ENCODE results near the gene CTIF.
"Not testable (repeated sequence)": the region's sequence is repeated elsewhere in the genome, so short reads cannot be mapped to it uniquely, and the experiment has no call there.

The CTIF gene

DNA sequence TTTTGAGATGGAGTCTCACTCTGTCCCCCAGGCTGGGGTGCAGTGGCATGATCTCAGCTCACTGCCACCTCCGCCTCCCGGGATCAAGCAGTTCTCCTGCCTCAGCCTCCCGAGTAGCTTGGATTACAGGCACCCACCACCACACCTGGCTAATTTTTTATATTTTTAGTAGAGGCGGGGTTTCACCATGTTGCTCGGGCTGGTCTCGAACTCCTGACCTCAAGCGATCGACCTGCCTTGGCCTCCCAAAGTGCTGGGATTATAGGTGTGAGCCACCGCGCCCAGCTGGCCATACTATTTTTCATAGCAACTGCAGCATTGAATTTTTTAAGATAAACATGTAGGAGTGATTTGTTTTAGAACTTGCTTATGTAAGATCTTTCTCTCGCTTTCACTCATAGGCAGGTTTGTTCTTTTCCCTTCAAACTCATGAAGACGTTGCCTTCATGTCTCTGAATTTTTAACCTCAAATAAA, 273.2 kb downstream of the CTIF start:
- DNase-seq: not testable (repeated sequence)

DNA sequence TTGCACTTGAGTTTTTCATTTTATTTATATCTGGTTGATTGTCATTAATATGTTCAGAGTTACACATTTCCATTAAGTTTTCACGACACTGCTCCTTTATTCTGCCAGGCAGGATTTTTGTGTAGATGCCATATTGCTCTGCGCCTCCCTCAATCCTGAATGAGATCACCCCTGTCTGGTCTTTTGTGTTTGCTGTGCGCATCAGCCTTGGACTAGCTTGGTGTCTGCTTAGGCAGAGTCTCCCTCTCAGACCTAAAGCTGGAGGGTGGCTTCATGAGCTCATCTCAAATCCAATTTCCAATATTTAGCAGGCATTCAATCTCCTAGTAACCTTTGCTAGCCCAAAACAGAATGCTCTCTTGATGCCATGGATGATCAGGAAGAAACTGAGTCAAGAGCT, 274.5 kb downstream of the CTIF start:
- no peak for DNase-seq

DNA sequence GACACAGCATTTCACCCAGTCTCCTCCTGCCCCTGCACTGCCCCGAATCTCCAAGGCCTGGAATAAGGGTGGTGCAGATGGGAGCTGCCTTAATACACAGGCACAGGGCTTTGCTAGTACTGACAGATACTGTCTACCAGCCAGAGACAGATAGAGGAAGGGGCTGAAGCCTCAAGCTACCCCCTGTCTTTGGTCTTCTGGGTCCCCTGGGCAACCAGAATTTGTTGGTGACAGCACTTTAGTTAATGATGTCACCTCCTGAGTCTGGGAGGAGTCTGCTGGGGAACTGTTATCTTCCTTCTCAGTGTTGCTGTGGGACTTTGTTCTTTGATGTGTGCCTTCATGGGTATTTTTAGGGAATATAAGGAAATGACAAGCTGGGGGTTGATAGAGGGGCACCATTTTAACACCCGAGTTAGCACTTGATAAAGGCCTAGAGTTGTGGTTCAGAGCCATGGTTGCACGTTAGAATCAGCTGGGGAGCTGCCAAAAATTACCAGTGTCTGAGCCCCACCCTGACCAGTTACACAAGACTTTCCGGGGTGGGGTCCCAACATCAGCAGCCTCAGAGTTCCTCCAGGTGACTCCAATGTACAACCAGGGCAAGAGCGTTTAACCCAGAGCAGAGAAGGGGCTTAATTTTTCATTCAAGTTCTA, 275.1 kb downstream of the CTIF start:
- no peak for DNase-seq

DNA sequence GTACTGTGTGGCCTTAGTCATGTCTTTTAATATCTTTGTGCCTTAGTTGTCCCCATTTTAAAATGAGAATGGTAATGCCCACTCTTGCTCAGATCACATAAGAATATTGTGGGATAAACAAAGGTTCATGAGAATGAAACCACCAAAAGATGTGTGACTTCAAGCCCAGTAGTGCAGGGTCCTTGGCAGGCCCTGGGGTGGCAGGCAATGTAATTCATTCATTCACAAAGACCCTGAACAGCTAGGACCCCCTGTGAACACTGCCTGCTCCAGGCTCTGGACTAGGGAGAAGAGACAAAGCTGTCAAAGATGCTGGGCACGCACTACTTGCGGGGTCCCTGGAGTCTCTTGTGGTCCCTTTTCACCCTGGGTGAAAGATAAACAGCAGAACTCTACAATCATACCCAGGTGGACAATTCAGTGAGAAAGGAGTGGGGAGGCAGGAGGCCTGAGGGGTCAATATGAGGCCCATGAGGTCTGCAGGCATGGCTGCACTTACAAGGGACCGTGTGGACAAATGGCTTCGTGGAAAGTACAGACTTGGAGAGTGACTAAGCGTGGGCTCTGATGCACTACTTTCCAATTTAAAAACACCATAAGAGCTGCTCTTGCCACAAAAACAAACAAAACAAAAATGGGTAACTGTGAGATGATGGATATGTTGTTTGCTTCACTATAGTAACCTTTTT, 275.8 kb downstream of the CTIF start:
- DNase-seq: no peak

DNA sequence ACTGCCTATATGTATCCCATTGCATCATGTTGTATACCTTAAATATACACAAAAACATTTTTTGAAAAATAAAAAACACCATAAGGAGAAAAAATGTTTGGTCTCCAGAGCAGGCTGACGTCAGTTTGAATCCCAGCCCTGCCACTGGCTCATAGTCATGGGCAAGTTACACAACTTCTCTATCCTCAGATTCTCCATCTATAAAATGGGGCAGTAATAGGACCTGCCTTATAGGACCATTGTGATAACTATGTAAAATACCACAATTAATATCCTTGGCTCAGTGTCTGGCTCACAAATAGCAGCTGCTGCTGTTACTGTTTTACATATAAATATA, 276.3 kb downstream of the CTIF start:
- DNase-seq: no peak

DNA sequence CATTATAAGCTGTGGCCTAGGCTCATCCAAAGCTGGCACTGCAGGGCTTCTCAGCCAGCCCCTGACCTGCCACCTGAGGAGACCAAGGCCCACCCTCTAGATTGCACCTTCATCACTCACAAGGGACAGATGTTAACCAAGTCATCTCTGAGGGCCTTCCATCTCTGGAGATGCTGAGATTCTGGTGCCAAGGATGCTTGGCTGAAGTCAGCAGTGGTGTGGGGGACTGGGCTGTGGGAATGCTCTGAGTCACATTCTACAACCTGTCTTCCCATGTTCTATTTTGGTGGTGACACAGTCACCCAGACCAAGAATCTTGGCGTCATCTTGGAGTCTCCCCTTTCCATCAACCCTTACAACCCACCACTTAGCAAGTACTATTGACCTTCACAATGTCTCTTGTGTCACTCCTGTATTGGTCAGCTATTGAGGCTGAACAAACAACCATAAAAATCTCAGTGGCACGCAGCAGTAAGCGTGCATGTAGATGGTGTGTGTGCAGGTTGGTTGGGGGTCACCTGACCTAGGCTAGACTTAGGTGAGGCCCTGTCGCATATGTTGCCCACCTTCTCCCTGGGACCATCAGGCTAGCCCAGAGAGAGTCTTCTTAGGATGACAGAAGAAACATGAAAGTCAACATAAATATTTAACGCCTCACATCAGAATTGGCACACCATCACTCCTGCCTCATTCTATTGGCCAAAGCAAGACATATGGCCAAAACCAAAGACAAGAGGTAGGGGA, 276.9 kb downstream of the CTIF start:
- no peak for DNase-seq

DNA sequence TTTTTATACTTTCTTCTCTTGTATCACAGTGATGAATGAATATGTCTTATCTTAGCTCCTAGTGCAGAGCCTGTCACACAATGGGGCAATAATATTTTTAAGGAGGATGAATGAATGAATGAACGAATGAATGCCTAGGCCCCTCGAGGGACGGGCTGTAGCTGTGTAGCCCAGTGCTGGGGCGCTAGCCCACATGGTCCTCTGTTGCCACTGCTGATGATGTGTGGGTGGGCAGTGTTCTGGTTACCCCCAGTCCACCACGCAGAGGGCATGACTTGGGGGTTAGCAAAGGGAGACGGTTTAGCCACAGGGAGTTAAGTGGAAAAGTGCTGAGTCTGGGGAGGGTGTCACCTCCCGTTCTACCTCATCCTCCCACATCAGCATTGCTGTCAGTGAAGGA, 277.7 kb downstream of the CTIF start:
- no peak for DNase-seq

DNA sequence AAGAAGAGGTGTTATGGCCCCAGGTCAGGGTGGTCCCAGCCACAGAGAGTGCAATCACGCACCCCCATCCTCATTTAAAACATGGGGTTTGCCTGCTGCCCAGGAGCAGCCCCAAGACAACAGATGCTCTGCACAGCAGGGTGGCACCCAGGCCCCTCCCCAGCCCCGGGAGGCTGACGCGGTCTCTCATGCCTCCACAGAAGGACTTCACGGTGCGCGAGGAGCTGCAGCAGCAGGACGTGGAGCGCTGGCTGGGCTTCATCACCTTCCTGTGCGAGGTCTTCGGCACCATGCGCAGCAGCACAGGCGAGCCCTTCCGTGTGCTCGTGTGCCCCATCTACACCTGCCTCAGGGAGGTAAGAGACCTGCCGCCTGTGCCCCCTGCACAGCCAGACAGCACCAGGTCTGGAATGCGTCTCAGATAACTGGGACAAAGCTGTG, 278.2 kb downstream of the CTIF start:
- DNase-seq: no peak

DNA sequence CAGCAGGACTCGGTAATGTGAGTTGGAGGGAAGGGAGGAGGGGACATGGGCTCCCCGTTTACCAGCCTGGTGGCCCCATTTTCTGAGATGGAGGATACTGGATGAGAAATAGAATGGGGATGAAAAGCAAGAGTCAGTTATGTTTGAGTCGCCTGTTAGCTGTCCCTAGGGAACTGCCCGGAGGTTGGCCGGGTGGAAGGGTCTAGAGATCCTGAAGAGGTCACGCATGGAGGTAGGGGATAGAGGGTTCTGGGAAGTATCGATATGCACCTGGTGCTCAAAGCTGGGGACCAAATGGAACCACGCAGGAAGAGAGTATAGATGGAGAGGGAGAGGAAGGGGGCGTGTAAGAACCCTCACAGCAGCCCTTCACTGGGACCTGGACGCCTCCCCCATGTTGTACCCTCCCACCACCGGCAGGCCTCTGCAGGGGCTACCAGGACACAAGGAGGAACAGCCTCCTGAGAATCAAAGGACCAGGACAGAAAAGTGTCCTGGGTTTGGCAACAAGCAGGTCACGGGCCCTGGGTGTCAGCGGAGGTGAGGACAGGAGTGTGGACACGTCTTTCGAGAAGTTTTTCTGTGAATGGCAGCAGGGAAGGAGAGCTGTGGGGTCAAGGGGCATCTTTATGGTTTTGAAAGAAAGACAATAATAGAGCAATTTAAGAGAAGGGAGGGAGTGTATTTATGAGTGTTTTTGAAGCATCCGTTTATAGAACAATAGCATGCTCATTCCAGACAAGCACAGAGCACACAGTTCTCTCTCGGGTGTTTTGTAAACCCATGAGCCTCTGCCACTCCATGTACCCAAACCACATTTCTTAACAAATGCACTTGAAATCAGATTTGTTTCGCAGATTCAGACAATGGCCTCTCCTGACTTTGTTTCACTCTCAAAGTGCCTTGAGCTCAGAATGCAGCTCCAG, 279.8 kb downstream of the CTIF start:
- no peak for DNase-seq

DNA sequence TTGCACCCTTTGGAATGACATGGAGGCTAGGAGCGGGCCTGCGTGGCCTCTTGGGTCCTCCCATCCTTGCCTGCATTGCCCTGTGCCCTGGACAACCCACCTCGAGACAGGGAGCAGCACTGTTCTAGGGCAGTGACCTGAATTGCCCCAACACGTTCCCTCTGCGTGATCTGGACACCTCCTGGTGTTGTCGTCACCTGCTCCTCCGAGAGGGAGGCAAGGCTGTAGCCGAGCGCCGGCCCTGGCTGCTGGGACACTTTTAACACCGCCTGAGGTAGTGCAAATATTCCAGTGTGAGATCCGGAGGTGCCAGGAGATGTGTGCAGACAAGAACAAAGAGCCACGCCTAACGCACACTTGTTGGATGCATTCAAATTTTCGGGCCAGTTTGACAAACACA, 280.4 kb downstream of the CTIF start:
- DNase-seq: no peak

DNA sequence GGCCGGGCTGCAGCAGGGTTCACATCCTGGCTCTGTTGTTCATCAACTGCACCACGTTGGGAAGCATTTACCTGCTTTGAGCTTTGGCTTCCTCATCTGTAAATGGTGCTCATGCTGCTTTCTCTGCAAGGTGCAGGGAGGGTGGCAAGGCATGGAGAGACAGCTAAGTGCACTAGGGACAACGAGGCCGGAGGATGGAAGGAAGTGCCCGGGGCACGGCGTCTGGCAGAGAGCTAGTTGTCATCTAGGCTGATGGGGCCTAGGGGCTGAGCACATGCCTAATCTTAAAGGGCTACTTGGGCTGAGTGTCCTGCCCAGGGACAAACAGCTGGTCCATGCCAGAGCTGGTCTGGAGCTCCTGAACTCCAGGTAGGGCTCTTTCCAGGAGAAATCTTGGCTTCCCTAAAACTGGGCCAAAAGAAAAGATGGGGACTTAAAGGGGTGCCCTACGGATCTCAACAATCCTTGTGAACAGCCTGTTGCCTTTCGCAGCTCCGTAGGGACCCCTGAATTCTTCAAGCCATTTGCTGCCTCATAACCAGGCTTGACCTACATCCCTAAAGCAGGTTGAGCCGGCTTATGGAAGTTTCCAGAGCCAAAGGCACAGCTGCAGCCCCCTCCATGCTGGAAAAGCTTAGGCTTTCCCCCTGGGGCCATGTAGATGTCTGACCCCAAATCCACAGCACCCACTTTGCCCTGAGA, 281.1 kb downstream of the CTIF start:
- no peak for DNase-seq

DNA sequence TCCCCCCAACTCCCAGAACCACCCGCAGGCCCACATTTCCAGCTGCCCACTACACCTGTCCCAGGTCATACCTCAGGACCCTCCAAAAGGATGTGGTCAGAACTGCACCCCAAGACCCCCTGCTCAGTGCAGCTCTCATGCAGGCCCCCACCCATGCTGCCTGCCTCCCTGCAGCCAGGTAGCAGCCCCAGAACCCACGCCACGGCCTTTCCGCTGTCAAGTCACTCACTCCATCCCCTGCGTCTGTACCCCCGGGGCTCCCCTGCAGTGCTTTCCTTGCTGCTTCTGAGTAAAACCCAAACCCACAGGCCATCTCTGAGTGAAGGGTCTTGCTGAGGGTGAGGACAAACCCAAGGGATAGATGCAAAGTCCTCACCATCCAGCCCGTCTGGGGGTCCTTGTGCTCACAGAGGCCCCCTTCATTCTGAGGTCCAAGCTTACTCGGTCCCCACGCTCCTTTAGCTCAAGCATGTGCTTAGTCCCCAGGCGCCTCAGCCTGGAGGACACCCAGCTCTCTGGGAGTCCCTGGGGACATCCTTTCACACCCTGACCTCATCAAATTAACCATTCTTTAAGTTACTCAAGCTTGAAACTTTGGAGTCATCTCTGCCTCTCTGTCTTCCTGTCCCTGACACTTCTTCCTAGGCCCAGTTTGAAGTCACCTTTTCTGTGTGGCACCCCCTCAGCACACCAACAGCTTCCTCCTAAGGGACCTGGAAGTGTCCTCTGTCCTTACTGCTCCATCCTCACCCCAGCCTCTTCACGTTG, 281.8 kb downstream of the CTIF start:
- DNase-seq: no peak

DNA sequence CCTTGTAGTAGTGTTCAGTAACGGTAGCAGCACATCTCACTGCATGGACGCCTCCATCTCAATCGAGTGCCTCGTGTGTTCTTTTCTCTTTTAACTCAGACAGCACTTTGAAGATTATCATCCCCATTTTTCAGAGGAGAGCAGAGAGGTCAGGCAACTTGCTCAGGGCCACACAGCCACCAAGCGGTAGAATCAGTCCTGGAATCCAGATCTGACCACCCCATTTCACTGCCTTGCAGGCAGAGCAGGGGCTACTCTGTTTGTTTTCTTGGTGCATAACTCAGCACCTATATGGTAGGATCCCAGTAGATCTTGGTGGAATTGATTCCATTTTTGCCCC, 282.4 kb downstream of the CTIF start:
- no peak for DNase-seq

DNA sequence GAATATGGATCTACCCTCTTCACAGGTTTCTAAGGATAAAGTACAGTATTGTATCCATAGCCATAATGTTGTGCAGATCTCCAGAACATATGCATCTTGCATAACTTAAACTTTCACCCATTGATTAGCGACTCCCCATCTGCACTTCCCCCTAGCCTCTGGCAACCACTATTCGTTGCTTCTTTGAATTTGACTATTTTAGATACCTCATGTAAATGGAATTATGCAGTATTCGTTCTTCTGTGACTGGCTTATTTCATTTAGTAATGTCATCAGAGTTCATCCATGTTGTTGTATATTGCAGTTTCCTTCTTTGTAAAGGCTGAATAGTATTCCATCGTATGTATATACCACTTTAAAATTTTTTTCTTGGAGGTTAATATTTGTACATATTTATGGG, 283.0 kb downstream of the CTIF start:
- DNase-seq: no peak

DNA sequence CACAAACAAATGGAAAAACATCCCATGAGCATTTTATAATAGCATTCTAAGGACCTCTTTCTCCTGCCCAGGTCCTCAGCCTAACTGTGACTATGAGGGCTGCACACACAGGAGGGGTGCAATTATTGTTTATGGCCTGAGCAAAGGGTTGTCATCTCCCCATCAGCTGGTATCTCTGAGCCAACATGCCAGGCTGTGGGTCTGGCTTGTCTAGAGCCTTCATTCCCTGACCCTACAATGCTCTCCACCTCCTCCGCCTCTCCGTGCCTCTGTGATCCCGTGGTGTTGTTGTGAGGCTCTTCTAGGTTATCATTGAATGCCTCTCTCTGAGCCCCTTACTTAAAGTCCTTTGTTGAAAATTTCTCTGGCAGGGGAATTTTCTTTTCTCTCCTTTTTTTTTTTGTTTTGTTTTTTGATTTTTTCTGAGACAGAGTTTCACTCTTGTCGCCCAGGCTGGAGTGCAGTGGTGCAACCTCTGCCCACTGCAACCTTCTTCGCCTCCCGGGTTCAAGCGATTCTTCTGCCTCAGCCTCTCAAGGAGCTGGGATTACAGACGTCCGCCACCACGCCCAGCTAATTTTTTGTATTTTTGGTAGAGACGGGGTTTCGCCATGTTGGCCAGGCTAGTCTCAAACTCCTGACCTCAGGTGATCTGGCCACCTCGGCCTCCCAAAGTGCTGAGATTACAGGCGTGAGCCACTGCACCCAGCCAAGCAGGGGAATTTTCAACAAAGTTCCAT, 285.6 kb downstream of the CTIF start:
- no peak for DNase-seq

DNA sequence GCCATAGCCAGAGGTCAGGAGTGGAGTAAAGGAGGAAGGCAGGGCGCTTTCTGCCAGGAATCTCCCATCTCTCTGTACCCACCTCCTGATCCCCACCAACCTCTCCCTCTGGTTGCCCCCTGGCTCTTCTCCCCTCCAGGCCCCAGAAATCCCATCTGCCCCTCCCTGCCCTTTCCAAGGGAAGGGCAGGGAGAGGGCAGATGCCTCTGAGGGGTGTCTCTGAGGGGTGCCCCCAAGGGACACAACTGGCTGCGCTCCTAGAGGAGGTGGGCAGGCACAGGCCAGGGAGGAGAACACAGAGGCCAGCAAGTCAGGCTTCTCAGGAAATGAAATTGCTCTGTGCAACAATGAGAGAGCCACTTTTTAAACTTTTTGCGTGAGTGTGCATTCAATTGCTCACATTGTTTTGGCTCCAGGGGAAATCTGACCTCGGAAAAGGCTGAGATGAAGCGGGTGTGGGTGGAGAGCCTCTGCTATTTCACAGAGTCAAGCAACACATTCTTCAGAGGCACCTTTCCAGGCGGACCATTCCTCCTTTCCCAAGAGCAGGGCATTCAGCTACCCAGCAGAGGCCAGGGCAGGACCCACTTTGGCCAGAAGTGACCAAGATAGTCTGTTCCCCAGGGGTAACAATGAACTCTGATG, 286.4 kb downstream of the CTIF start:
- no peak for DNase-seq

DNA sequence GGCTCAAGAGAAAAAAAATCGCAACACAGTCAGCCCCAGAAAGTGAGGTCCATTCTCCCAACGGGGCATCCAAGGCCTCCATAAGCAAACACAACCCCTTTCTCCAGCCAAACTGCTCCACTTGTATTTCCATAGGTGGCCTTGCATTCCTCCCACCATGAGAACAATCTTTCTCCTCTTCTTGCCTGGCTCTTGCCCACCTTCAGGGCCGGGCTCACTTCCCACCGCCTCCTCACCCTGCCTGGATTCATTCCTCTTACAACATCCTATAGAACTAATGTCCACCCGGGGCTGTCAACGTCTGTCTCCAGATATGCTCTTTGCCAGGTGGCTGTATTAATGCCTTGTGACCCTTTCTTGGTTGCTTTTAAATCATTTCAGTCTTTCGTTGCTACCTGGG, 287.4 kb downstream of the CTIF start:
- DNase-seq: no peak

DNA sequence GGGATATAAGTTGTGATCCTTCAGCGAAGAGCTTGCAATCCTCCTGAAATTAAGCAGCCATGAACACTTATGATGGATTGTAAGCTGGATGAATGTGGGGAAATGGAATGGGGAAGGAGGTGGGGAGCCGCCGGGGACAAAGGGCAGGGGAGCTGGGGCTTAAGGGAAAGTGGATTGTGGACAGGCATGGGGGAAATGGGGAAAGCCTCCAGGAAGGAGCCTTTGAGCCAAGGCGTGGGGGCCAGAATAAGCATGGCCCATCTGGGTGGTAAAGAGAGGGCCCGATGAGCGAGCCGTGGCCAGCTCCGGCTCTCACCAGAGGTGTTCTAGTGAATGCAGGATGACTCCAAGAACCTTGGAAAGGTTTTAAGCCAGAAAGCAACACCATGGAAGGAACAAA, 288.0 kb downstream of the CTIF start:
- no peak for DNase-seq

DNA sequence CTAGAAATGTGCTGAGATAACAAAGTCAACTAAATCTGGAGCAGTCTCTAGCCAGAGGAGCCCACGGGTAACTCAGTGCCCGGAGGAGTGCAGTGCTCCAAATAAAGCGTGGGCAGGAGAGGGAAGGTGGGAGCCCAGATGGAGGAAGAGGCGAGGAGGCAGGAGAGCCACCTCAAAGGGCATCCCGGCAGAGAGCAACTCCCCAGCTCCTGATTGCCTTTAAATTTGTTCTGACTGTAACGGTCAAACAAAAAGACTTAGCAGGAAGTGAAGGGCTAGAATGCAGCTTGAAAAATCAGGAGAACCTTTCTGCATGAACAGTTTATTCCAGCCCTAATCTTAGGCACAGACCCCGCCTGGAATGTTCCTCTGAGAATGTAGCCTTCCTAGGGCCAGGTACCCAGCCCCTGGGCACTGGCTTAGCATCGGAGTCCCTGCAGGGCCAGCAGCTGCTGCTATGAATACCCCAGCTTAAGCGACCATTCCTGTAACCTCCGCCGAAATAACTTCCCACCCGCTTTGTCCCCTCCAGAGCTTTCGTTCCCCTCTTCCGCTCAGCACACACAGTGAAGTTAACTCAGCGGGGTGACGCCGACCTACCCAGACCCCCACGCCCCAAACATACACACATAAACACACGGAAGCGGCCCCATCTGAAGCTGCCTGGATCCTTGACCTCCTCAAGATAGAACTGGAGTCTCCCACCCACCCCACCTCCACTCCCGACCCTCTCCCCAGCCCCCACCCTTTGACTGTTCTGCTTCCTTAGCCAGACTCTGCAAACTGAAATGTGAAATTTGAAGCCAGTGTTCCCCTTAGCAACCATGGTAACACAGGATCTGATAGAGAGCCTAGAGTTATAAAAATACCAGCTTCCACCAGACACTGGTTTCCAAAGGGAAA, 288.7 kb downstream of the CTIF start:
- peak; percentile 13 to 64 for DNase-seq

Data from NCI-H2081 (cell line).